NCI-H1417 (cell line): ENCODE results near the gene ZNF160.
"Not testable (repeated sequence)": the region's sequence is repeated elsewhere in the genome, so short reads cannot be mapped to it uniquely, and the experiment has no call there.

Experiments
- DNase-seq, 3 experiments: peaks; one replicate each; lab custom pipeline; 2025; lab: John Stamatoyannopoulos, UW

ZNF160 gene

DNA sequence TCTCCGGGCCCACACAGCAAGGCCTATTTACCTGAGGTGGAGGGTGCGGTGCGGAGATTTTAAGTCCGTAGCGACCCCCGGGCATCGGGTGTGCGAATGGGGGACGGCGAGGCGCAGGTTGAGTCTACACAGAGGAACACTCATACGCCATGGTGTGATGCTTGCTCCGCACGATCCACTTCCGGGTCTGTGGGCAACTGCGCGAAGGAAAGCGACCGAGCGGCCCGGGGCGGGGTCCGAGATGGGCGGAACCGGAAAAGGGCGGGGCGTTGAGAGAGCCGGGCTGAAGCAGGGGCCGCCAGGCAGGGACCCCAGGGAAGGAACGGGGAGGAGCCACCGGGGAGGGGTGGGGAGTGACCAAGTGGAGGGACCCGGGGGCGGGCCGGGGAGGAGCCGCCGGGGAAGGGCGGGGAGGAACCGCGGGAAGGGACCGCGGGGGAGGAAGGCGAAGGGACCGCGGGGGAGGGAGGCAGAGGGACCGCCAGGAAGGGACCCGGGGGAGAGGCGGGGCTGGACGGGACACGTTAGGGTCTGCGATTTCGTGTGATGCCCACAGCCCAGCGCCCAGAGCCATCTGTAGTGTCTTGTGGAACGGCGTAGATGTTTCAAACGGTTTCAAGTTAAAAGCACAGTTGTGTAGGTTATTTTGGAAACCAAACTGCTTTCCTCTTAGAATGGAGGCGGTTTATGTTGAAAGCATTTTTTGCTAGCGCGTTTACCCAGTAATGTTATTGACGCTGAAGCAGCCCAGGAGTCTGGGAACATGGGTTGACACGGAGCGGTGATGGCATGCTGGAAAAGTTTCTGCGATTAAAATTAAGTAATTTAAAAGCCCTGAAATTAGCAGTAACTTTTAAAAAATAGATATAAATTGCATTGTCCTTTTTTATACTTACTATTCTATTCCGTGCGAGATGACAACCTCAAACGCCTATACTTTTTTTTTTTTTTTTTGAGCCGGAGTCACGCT lies at the start of gene ZNF160:
ZNF160 (minus strand) TSS at position 189 of the 970 bp plus-strand sequence. CDS start 17,146 bp downstream, outside the sequence.
- peak; percentile 96 to 98 (median 97) for DNase-seq

DNA sequence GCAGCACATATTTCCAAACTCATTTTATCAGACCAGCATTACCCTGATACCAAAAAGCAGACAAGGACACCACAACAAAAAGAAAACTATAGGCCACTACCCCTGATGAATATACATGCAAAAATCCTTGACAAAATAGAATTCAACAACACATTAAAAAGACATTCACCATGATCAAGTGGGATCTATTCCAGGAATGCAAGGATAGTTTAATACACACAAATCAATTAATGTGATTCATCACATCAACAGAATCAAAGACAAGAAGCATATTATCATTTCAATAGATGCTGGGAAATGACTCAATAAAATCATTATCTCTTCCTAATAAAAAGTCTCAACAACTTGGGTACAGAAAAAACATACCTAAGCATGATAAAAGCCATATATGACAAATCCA lies 44.4 kb upstream of the ZNF160 start:
- no peak for DNase-seq

DNA sequence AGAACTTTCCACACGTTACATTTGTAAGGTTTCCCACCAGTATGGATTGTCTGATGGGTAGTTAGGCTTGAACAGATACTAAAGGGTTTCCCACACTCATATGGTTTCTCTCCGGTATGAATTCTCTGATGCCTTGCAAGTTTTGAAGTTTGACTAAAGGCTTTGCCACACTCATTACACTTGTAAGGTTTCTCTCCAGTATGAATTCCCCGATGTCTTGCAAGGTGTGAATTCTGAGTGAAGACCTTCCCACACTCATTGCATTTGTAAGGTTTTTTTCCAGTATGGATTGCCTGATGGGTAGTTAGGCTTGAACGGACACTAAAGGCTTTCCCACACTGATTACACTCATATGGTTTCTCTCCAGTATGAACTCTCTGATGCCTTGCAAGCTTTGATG lies 37.1 kb upstream of the ZNF160 start:
- no peak for DNase-seq

DNA sequence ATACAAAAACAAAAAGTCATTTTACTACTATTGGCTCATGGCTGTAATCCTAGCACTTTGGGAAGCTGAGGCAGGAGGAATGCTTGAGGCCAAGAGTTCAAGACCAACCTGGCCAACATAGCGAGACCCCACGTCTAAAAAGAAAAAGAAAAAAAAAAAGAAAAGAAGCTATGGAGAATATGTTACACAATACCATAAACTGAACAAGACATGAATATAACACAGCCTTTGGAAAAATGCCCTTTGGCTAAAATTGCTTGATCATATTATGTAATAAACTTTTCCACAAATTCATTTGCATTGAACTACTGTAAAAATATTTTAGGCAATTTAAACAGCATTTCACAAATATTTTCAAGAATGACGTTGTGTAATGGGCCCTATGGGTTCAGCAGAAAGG lies 33.2 kb upstream of the ZNF160 start:
- DNase-seq, result no peak

DNA sequence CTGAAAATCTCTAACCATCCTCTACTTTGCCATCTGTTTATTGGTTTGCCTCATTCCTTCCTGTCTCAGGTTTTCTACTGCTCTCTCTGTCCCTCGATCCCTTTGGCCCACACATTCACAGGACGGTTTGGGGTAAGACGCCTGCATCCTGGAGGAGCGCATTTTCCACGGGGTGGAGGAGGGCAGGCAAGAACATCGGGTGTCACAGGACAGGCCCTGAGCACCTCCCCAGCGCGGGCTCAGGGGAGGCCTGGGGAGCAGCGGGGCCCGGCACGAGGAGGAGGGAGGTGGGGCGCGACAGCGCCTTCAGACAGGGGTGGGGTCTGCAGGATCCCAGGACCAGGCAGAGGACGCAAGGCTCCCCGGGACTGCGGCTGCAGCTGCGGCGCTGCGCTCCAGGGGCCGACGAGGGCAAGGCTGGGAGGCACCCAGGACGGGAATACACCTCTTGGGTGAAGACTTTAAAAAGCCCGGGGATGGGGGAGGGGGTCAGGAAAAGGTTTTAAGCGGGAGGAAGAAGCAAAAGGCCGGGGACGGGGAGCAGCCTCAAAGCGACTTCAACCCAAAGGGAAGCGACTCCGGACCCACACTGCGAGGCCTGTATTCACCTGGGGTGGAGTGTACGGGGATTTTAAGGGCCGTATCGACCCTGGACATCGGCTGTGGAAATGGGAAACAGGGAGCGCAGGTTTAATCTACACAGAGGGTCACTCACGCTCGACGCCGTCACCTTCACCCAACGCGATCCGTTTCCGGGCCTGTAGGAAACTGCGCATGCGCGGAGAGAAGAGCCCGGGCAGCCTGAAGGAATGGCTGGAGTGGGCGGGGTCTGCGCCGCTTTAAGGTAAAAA lies 29.1 kb upstream of the ZNF160 start, which contains the start of gene ZNF415:
ZNF415 (minus strand) TSS at position 770 of the 851 bp plus-strand sequence. CDS start 10,234 bp downstream, outside the sequence.
- DNase-seq, result peak; percentile 63 to 84 (median 83)

DNA sequence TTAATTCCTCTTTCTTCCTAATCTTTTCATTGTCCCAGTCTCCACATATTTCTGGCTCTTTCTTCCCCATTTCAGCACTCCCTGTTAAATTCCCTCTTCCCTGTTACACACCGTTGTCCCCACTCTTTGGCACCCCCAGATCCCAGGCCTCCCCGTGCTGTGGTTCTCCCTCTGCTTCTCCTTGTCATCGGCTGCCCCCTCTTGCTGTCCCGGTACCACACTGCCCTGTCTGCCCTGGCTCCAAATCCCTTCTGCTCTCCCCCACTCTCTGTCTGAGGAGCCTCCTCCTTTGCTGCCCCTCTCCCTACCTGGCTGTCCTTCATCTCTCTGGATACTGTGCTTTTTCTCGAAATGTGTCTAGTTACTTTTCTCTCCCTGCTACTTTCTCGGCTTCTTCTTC lies 28.5 kb upstream of the ZNF160 start:
- DNase-seq, result no peak

DNA sequence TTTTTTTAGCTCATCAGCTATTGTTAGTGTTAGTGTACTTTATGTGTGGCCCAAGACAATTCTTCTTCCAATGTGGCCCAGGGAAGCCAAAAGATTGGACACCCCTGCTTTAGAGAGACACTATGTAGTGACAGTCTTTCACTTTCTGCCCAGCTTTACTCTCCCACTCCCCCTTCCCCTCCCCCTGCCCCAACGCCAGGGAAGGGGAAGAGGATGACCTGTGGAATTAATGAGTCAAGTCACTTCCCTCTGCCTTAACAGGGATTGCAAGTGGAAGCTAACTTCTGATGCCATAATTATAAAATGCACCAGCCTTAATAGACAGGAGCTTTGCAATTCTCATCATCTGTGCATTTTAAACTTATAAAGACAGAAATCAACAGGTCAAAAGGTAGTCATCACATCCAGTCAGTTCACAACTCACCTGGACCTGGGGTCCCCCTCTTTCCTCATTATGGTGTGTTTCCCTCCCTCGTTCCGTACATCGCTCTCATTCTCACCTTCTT lies 27.9 kb upstream of the ZNF160 start:
- DNase-seq, result no peak

DNA sequence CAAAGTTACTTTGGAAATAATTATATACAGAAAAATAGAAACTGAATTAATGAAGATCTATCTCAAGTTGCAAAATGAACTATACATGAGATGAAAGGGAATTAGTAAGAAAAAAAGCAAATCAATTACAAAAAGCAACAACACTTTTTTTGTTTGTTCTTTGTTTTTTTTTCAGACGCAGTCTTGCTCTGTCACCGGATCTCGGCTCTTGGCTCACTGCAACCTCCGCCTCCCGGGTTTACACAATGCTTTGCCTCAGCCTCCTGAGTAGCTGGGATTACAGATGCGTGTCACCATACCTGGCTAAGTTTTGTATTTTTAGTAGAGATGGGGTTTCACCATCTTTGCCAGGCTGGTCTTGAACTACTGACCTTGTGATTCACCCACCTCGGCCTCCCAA lies 27.3 kb upstream of the ZNF160 start:
- no peak for DNase-seq

DNA sequence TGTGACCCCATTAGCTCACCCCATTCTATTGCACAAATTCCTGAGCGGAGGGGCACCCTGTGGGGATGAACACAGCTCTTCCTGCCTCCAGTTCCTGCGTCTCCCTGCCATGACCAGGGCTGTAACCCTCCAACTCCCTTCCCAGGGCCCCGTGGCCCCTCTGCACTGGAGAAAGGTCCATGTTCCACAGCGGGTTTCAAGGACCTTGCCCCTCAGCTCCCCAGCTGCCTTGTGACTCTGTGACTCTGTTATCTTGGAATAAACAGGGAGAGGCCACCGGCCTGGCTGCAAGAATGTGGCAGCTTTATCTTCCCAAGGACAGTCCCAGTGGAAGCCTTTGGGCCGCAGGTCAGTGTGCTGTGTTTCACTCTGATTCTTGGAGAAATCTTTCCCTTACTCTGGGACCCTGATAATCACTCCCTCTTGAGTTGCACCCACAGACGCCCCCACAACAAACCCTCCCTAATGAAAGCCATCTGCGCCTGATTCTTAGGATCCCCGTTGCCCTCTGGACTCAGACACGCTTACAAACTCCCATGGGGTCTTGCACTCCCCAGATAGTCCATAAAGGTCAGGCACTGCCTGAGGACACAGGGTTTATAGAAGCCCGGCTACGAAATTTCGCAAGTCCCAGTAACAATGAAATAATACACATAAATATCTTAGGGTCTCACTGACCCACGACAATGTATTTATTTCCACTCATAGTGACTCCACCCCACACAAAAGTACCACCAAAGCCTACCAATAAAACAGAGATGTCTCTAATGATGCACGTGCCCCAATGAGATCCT lies 23.7 kb upstream of the ZNF160 start:
- DNase-seq, result not testable (repeated sequence)

DNA sequence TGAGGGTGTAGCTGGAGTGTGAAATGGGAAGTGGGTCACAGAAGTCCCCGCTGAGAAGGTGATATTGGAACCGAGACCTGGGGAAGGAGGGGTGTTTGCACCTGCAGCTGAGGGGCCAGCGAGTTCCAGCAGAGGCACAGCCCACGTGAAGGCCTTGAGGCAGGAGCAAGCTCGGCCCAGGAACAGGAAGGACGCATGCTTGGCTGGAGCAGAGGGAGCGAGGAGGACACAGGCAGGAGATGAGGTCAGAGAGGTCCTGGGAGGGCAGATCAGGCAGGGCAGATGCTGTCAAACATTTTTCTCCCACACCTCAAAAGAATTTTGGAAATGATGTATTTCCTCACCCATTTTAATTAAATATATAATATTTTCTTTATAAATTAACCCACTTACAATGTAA lies 20.2 kb upstream of the ZNF160 start:
- no peak for DNase-seq

DNA sequence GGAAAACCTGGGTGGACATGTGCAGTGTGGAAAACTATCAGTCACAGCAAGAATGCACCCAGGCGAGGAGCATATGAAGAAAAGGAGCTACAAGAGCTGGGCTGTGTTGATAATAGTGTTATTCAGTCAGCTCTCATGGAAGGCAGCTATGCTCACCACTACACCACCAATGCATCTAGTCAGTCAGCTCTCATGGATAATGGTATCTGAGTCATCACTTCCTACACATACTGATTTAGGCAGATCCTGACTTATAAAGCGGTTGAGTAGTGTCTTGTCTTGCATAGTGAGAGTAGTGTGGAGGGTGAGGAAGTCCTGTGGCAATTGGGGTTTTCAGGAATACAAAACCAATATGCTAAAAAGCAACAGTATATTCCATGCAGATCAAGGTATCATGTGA lies 9.1 kb upstream of the ZNF160 start:
- no peak for DNase-seq

DNA sequence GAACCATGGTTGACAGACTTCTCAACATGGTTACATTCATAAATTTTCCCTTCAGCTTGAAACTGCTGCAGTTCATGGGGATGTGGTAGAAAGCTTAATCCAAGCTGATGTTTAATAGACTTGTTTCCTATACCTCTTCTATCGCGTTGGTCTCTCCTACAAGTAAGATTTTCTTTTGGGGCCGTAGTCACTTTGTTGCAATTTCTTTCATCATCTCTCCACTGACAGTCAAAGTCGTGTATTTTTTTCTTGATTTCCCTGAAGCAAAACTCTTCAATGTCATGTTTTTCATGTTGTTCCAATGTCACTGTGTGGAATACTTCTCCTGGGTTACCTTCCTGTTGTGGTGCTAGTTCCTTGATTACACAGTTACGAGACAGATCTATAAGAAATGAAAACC lies 6.3 kb upstream of the ZNF160 start:
- DNase-seq, result no peak

DNA sequence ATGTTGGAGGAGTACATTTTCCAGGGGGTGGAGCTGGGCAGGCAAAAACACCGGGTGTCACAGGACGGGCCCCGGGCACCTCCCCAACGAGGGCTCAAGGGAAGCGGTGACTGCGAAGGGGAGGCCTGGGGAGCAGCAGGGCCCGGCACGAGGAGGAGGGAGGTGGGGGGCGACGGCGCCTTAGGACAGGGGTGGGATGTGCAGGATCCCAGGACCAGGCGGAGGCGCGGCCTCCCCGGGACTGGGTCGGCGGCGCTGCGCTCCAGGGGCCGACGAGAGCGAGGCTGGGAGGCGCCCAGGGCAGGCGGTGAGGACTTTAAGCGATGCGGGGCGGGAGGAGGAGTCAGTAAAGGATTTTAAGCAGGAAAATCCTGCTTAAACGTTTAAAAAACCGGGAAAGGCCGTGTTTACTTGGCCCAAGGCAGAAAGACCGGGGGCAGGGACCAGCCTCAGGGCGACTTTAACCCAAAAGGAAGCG lies 427 bp downstream of the ZNF160 start:
- peak in 2 of 3 experiments; percentile 37 to 45 for DNase-seq

DNA sequence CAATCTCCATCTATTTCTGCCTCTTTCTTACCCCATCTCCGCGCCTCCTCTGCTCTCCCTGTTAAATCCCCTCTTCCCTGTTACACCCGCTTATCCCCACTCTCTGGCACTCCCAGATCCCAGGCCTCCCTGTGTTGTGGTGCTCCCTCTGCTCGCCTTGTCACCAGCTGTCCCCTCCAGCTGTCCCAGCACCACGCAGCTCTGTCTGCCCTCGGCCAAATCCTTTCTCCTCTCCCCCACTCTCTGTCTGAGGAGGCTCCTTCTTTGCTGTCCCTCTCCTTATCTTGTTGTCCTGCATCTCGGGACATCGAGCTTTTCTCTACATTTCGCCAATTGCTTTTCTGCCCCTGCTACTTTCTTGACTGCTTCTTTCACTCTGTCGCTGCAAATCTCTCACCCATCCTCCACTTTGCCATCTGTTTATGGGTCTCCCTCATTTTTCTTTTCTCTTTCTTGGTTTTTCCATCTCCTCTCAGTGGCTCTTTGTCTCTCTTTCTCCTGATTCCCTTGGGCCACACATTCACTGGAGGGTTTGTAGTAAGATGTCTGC lies 941 bp downstream of the ZNF160 start:
- no peak for DNase-seq

DNA sequence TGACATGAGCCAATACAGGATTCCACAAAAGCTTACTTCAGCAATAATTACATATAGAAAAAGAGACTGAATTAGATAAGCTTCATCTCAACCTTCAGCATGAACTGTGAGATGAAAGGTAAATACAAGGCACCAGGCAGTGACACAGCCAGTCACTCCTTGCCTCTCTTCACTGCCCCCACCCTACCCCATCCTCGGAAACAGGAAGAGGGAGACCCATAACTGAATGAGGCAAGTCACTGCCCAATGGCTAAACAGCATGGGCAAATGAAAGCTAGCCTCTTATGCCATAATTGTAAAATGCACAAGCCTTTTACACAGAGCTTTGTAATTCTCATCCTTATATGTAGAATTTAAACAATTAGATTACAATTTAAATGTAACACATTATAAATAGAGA lies 1.7 kb downstream of the ZNF160 start:
- no peak for DNase-seq

DNA sequence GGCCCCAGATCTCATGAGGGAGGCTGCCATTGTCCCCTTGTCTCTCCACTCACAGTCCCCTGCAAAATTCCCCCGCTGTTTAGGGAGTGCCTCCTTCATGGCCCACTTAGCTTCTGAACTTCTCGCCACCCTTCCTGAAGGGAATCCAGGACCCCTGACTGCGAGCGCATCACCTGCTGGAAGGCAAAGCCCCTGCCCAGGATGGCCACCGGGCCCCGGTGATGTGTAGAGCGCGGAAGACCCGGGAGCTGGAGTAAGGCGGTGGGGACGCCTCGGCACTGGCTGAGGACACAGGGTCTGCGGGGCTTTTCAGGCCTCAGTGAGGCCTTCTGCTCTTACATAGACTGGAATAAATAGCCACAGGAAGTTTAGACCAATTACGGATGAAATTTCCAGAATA lies 4.7 kb downstream of the ZNF160 start:
- not testable (repeated sequence) for DNase-seq

DNA sequence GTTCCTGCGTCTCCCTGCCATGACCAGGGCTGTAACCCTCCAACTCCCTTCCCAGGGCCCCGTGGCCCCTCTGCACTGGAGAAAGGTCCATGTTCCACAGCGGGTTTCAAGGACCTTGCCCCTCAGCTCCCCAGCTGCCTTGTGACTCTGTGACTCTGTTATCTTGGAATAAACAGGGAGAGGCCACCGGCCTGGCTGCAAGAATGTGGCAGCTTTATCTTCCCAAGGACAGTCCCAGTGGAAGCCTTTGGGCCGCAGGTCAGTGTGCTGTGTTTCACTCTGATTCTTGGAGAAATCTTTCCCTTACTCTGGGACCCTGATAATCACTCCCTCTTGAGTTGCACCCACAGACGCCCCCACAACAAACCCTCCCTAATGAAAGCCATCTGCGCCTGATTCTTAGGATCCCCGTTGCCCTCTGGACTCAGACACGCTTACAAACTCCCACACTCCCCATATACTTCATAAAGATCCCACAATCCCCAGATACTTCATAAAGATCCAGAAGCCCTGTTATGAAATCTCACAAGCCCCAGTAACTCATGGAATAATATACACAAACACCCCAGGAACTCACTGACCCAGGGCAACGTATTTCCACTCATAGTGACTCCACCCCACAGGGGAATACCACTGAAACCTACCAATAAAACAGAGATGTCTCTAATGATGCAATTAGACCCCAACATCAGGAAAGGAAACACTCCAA lies 6.1 kb downstream of the ZNF160 start:
- not testable (repeated sequence) for DNase-seq

DNA sequence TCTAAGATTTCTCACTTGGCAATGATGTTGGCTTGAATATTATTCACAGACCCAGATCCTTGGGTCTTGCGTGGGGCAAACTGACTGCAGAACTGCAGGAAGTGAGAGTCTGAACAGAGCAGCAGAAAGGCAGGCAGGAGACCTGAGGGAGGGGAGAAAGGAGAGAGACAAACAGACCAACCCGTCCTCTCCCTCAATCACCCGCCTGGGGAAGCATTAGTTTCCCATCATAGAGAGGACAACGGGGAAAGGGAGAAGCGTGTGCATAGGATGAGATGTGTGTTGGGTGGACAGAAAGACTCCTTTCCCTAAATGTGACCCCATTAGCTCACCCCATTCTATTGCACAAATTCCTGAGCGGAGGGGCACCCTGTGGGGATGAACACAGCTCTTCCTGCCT lies 6.6 kb downstream of the ZNF160 start:
- not testable (repeated sequence) for DNase-seq

DNA sequence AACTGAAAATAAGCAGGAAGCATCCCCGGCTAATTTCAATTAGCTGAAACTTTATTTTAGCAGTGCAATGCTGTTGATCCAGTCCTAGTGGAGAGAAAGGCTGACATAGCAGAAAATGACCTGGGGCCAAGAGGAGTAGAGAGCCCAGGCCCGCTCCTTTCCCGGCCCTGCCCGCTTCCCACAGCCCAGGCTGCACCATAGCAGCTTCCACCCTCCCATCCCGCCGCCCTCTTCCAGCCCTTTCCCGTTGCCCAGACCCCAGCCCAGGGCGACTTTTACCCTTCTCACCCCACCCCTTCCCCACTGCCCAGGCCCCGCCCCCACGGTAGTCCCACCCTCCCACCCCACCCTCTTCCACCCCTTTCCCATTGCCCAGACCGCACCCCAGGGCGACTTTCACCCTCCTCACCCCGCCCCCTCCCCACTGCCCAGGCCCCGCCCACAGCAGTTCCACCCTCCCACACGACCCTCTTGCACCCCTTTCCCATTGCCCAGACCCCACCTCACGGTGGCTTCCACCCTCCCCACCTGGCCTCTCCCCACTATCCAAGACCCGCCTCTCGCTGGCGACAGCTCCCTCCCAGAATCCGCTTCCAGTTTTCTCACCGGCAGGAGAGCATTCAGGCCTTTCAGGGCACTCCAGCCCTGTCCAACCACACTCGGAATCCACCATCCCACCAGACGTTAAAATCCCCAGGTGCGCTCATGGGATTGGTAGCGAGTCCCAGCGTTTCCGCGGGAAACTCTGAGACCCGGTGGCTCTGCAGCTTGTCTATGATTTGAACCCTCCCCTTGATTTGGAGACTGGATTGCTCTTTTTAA lies 8.3 kb downstream of the ZNF160 start:
- no peak for DNase-seq

DNA sequence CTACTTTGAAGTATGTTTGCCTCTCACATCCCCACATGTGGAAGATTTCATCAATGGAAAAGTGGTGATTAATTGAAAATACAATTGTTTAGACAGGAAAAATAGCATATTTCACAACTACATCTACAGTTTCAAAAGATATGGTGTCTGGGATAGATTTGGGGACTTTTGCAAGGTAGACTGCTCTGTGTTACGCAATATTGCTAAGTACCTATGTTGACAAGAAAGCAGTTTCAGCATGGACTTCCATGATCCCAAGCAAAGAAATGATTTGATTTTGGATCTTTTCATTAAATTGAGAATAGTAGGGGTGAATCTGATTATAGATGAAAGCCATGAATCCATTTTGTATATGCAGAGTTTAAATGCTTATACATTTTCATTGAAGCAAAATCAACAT lies 10.5 kb downstream of the ZNF160 start:
- DNase-seq, result no peak
